HG02798 (cell line): Measurements from ENCODE around the gene HDHD2.

ENCODE experiments used
- ATAC-seq: cut with Tn5 transposase; IDR thresholded peaks from one replicate; pipeline ENCODE4 v1.9.1; 2021; ENCODE audit warnings: mild to moderate bottlenecking; ENCODE audit not compliant: unreplicated experiment, poor library complexity

Gene HDHD2

GRCh38 chr18:47149457-47150028, 757 bp downstream of the HDHD2 start:
- ATAC-seq, result no peak

GRCh38 chr18:47146206-47146605, 4.1 kb downstream of the HDHD2 start:
- no peak for ATAC-seq

GRCh38 chr18:47143899-47144485, 6.3 kb downstream of the HDHD2 start:
- no peak for ATAC-seq

- ATAC-seq, result no peak
Observed at GRCh38 chr18:47143153-47143552, 7.1 kb downstream of the HDHD2 start.

GRCh38 chr18:47141289-47141688, 9.0 kb downstream of the HDHD2 start:
- ATAC-seq, result no peak

GRCh38 chr18:47121146-47121545, 29.2 kb downstream of the HDHD2 start:
- no peak for ATAC-seq

- peak; percentile 90 for ATAC-seq
Observed at GRCh38 chr18:47120428-47120827, 29.9 kb downstream of the HDHD2 start.

- ATAC-seq, result no peak
Observed at GRCh38 chr18:47118981-47119380, 31.3 kb downstream of the HDHD2 start.

GRCh38 chr18:47115205-47115604, 35.1 kb downstream of the HDHD2 start:
- ATAC-seq, result no peak

GRCh38 chr18:47113796-47114540, 36.3 kb downstream of the HDHD2 start:
- no peak for ATAC-seq

- no peak for ATAC-seq
Observed at GRCh38 chr18:47110492-47111274, 39.6 kb downstream of the HDHD2 start.

- ATAC-seq, result no peak
Observed at GRCh38 chr18:47109720-47110119, 40.6 kb downstream of the HDHD2 start.

GRCh38 chr18:47108998-47109405, 41.3 kb downstream of the HDHD2 start:
- ATAC-seq, result no peak

- ATAC-seq, result no peak
Observed at GRCh38 chr18:47108373-47108772, 41.9 kb downstream of the HDHD2 start.

- ATAC-seq, result no peak
Observed at GRCh38 chr18:47100212-47100831, 50.0 kb downstream of the HDHD2 start.

GRCh38 chr18:47095810-47096209, 54.5 kb downstream of the HDHD2 start:
- no peak for ATAC-seq

GRCh38 chr18:47087676-47088075, 62.6 kb downstream of the HDHD2 start:
- no peak for ATAC-seq

GRCh38 chr18:47081578-47081977, 68.7 kb downstream of the HDHD2 start:
- ATAC-seq, result no peak

- ATAC-seq, result no peak
Observed at GRCh38 chr18:47080872-47081271, 69.4 kb downstream of the HDHD2 start.

GRCh38 chr18:47077111-47077510, 73.2 kb downstream of the HDHD2 start:
- no peak for ATAC-seq
